HG03575 (cell line): ENCODE data around the gene LASP1.

Source experiments
- ATAC-seq: cut with Tn5 transposase; IDR thresholded peaks from one replicate; pipeline ENCODE4 v1.9.1; 2021; ENCODE audit not compliant: unreplicated experiment, insufficient number of reproducible peaks, low FRiP score; ENCODE audit errors: extremely low read depth

LASP1 gene

GRCh38 chr17:38883592-38884526 lies 14.0 kb downstream of the LASP1 start:
- ATAC-seq: no peak

- no peak for ATAC-seq
Measured at GRCh38 chr17:38885044-38885727, 15.3 kb downstream of the LASP1 start.

DNA sequence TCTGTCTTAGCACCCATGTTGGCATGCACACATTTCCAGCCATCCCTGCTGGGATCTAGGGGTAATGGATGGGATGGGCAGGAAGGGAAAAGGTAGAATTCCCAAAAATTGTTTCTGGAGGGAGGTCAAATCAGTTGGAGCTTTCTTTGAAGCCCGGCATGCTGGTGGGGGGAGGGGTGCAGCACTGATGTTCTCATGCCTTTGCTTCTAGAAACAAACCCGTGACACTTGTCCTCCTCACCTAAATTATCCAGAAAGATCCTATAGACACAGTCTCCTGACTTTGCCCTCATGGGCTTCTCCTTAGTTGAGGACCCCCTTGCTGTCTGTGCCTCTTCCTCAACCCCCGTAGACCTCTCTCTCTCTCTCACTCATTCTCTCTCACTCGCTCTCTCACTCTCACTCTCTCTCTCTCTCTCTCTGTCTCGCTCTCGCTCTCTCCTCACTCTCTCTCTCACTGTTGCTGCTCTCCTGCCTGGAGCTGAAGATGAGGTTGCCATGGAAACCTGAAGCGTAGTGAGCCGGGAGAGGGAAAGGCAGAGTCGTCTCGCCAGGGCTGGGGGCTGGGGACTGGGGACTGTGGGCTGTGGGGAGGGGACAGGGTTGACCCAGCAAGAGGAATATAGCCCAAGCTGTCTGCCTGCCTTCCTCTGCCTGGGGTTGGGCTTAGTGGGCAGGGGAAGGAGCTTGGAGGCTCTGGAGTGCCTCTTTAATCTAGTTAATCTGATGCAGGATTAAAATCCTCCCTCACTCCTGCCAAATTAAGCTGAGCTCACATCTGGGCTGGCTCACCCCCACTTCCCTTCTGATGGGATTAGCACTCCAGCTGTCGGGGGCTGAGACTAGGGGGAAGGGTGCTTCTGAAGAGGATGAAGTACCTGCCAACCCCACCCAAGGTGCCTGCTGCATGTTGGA lies 16.1 kb downstream of the LASP1 start:
- no peak for ATAC-seq

- no peak for ATAC-seq
Measured at GRCh38 chr17:38886643-38887010, 16.8 kb downstream of the LASP1 start.

DNA sequence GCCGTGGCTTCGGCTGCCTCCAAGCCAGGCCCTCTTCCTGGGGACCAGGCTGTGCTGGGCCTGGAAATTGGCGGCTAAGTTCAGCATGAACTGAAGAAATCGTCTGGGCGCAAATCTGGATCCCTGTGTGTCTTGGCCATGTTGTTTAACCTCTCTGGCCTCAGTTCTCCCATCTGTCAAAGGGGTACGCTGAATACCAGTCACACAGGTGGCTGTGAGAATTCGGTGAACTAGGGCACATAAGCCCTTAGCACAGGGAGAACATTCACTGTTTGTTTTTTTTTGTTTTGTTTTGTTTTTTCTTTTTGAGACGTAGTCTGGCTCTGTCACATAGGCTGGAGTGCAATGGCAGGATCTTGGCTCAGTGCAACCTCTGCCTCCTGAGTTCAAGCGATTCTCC lies 19.0 kb downstream of the LASP1 start:
- ATAC-seq: no peak

- no peak for ATAC-seq
Measured at GRCh38 chr17:38889745-38890409, 20.0 kb downstream of the LASP1 start.

DNA sequence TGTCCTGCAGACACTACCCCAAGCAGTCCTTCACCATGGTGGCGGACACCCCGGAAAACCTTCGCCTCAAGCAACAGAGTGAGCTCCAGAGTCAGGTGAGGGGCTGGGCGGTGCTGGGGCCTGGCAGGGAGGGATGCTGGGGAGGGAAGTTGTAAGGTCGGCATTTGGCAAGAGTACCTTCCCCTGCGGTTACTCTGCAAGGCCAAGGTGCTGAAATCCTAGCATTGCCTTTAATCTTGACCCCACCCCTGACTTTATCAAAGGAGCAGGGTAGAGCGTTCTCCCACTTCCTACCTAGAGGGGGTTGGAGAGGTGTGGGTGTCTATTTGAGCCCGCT lies 20.5 kb downstream of the LASP1 start:
- no peak for ATAC-seq

- ATAC-seq: no peak
Measured at GRCh38 chr17:38891441-38891840, 21.6 kb downstream of the LASP1 start.

DNA sequence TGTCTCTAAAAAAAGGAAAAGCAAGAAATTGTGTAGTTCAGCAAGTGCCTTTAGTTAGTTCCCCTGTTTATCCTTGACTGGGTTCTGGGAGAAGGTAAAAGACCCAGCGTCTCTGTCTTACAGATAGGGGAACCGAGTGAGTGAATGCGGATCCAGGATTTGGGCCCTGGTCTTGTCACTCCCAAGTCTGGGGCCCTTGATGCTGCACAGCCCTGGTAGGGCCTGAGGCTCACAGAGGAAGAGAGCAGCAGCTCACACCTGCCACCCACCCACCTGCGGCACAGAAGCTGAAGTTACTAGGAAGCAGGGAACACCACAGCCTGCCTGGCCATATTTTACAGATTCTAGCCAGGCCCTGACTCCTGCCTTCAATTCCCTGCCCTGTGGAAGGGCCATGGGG lies 22.2 kb downstream of the LASP1 start:
- ATAC-seq: no peak

DNA sequence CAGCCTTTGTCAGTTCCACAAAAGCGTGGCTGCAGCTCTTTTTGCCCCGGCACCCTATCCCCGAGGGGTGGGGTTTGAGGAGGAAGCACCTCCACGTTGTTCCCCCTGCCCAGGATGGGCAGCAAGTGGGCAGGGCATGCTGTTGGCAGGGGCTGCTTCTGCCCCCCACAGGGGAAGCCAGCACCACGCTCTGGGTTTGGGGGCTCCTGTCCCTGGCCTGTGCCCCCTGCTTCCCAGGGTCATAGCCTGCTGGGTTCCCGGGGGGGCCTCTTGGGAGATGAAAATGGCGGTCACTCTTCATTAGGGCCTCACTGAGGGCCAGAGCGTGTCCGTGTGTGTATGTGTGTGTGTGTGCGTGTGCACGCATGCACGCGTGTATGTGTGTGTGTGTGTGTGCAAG lies 22.8 kb downstream of the LASP1 start:
- ATAC-seq: no peak

DNA sequence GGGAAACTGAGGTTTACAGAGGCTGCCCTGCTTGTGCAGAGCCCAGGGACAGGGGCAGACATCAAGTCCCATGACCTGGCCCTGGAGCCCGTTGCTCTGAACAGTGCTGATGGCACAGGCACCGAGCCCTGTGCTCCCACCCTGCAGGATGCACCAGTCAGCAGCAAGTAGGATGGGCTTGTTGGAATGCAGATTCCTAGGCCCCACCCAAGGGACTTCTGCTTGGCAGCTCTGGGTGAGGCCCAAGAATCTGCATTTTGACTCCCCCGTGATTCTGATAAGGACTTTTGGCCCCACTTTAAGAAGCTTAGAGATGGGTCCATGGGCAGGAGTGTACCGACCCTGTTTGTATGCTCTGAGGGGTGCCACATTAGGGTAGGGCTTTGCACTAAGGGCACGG lies 23.3 kb downstream of the LASP1 start:
- ATAC-seq: no peak

DNA sequence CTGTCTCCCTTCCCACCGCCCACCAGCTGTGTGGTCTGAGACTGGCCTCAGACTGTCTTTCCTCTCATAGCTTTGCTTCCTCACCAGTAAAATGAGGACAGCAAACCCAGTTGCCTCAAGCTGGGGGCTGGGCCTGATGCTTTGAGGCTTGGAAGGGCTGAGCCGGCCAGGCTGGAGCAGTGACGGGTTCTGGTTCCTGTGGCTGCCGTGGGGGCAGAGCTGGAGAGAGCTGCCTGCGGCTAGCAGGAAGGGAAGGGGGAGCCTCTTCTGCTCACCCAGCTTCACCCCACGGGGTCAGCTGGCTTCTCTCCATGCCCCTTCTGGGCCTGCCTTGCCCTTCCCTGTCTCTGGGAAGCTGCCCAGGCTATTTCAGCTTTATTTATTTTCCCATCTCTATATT lies 23.7 kb downstream of the LASP1 start:
- ATAC-seq: no peak

DNA sequence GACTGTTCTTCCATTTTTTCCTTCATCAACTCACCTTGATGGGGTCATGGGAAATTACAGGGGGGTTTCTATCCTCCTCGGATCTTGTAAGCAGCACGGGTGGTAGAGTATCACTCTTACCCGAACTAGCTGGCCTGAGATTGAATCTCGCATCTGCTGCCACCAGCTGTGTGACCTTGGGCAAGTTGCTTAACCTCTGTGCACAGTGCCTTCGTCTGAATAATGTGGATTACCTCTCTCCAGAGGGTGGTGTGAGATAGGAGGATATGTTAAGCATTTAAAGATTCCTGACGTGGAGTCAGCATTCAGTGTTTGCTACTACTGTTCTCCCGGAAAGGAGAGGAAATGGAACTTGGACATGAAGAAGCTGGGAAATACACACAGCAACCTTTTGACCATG lies 24.4 kb downstream of the LASP1 start:
- ATAC-seq: no peak

- no peak for ATAC-seq
Measured at GRCh38 chr17:38896346-38896954, 26.6 kb downstream of the LASP1 start.

GRCh38 chr17:38897176-38897575 lies 27.3 kb downstream of the LASP1 start:
- no peak for ATAC-seq

DNA sequence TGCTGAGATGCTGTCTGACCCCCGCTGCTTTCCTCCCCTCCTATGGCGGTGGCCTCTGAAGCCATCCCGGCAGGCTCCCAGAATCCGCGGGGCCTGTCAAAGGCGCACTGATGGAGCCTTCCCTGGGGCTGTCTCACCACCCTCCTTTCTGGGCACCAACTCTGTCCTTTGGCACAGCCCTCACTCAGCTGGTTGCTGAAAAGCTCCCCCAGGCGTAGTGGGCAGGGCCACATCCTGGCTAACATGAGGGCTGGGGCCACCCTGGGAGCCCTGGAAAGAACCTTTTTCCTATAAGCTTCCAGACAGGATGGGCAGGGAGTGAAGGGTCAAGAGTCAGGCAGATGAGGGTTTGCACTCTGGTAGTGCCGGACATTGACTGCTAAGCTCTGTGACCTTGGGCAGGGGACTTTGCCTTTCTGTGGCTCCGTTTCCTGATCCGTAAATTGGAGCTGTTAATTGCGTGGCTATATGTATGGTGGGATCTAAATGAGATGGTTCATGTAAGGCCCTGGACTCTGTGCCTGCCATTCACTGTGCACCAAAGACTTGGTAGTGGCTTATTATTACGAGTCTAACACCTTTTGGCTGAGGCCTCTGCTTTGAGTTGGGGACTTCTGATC lies 27.9 kb downstream of the LASP1 start:
- no peak for ATAC-seq

- no peak for ATAC-seq
Measured at GRCh38 chr17:38898291-38898679, 28.4 kb downstream of the LASP1 start.

GRCh38 chr17:38898812-38899348 lies 29.0 kb downstream of the LASP1 start:
- peak; percentile 48 for ATAC-seq
